Adrenal gland (tissue), 5 donors: Measurements from ENCODE around the gene LRP2.

Experiments used
- CTCF ChIP-seq, 6 experiments: fragments of 450-650 bp in 4 of 6; fragments of 200-600 bp in 2 of 6; sonication (generic) in 1 of 6; IDR thresholded peaks; 1 replicate in 5 of 6; 2 replicates in 1 of 6; pipeline versions ENCODE4 v1.5.1 to v1.8.0; 2016 to 2021; ENCODE audit warnings: antibody characterized with exemption in 6 of 6, mild to moderate bottlenecking in 2 of 6, moderate library complexity in 1 of 6
- POLR2A ChIP-seq, 2 donors: fragments of 450-650 bp; IDR thresholded peaks; one replicate each; pipeline ENCODE4 v1.6.1; 2017; ENCODE audit warnings: antibody characterized with exemption in 2 of 2, mild to moderate bottlenecking in 2 of 2, moderate library complexity in 1 of 2
- donor health status: DM: no; HTN: no; CAD: no.

- TF ChIP-seq POLR2A (IDR thresholded peaks at IDR 0.05) = no peak
- no peak for TF ChIP-seq CTCF (IDR thresholded peaks at IDR 0.05)
These were observed 32.4 kb downstream of the LRP2 start for GRCh38 chr2:169329688-169330554.
